CD4-positive, CD25-positive, alpha-beta regulatory T cell (primary cell): ENCODE data around the gene FLVCR1. TPM values are rescaled to one million over a fixed set of nuclear protein-coding genes. Genes with fewer than 3 reads are reported as not detected.

ENCODE experiments used
- ATAC-seq, 2 donors: fragments of 150-1000 bp; cut with Tn5 transposase; one replicate each; pipeline ENCODE4 v1.10.0; 2021; ENCODE audit warnings: low read depth in 2 of 2, moderate number of reproducible peaks in 2 of 2, moderate library complexity in 1 of 2
- DNase-seq, 3 donors: peaks; one replicate each; pipeline versions ENCODE4 v3.0.0 to v3.0.0-alpha.2; 2012 to 2022; ENCODE audit warnings: mixed read lengths in 1 of 3
- H3K27ac ChIP-seq: one replicate; pipeline ENCODE4 v1.7.0; 2013; ENCODE audit warnings: mild to moderate bottlenecking, low read length; ENCODE audit not compliant: insufficient read depth, poor library complexity, severe bottlenecking
- H3K27me3 ChIP-seq: one replicate; pipeline ENCODE4 v1.7.0; 2013; ENCODE audit warnings: low read length; ENCODE audit not compliant: control insufficient read depth, insufficient read depth
- H3K36me3 ChIP-seq: one replicate; pipeline ENCODE4 v1.7.0; 2013; ENCODE audit warnings: mild to moderate bottlenecking, low read length, moderate library complexity; ENCODE audit not compliant: control insufficient read depth, insufficient read depth
- H3K4me1 ChIP-seq: 2 replicates; pipeline ENCODE4 v1.7.0; 2013; ENCODE audit warnings: mild to moderate bottlenecking, low read length; ENCODE audit not compliant: insufficient read depth, control insufficient read depth, poor library complexity, severe bottlenecking
- H3K4me3 ChIP-seq: one replicate; pipeline ENCODE4 v1.7.0; 2013; ENCODE audit warnings: low read depth, mild to moderate bottlenecking, low read length, moderate library complexity
- H3K9me3 ChIP-seq, 2 experiments: 1 replicate in 1 of 2; 2 replicates in 1 of 2; pipeline ENCODE4 v1.7.0; 2013; ENCODE audit warnings: low read length in 2 of 2, mild to moderate bottlenecking in 1 of 2, moderate library complexity in 1 of 2; ENCODE audit not compliant: control insufficient read depth in 2 of 2
- H3K27ac Mint-ChIP-seq, 3 donors: one replicate each; pipeline ENCODE4 v1.8.0; 2020 to 2022; ENCODE audit warnings: mild to moderate bottlenecking in 3 of 3, mixed read lengths in 3 of 3, moderate library complexity in 2 of 3
- H3K27me3 Mint-ChIP-seq: one replicate; pipeline ENCODE4 v1.8.0; 2022; ENCODE audit warnings: mild to moderate bottlenecking, mixed read lengths
- H3K36me3 Mint-ChIP-seq: one replicate; pipeline ENCODE4 v1.8.0; 2020; ENCODE audit warnings: mixed read lengths
- H3K4me1 Mint-ChIP-seq, 4 donors: one replicate each; pipeline ENCODE4 v1.8.0; 2020 to 2022; ENCODE audit warnings: mixed read lengths in 4 of 4, mild to moderate bottlenecking in 1 of 4
- H3K4me3 Mint-ChIP-seq, 4 donors: one replicate each; pipeline ENCODE4 v1.8.0; 2020 to 2022; ENCODE audit warnings: mild to moderate bottlenecking in 4 of 4, mixed read lengths in 4 of 4, moderate library complexity in 3 of 4
- H3K9me3 Mint-ChIP-seq, 7 donors: one replicate each; pipeline ENCODE4 v1.8.0; 2020 to 2022; ENCODE audit warnings: mixed read lengths in 7 of 7, mild to moderate bottlenecking in 3 of 7, moderate library complexity in 2 of 7
- polyA plus RNA-seq, 4 donors: library from polyadenylated mRNA; unstranded; fragments of 300-500 nt; fragmentation: Illumina TruSeq; gene quantifications; one replicate each; pipeline ENCODE4 v1.2.3, GENCODE V29; 2021
- total RNA-seq: library from RNA; stranded (reverse); gene quantifications from one replicate; pipeline ENCODE4 v1.2.3, GENCODE V29; 2022

Gene FLVCR1
- total and polyA plus RNA-seq, 5 donors from 2014 or later: 1.8 to 10.9 (median 2.3) TPM

DNA sequence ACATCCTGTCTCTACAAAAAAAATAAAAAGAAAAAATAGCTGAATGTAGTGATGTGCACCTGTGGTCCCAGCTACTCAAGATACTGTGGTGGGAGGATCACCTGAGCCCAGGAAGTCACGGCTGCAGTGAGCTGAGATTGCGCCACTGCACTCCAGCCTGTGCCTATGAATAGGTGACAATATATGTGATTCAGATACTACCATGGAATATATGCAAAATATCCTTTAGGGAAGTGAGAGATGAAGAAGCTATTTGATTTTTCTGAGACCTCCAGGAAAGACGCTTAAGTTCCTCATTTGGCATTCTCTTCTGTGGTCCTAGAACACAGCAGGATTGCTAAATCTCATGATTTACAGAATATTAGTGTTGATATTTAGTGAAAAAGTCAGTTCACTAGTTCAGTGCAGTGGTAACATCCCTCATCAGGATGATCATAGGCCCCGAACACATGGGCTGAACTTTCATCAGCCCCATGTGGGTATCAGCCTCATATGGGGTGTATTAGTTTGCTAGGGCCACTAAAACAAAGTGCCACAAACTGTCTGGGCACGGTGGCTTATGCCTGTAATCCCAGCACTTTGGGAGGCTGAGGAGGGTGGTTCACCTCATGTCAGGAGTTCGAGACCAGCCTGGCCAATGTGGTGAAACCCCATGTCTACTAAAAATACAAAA lies 86.3 kb downstream of the FLVCR1 start:
- H3K4me1 Mint-ChIP-seq: no peaks in the 10 kb centered on the region
- no peak overlapping the region for H3K4me3 Mint-ChIP-seq
- no peaks in the 10 kb centered on the region for H3K36me3 ChIP-seq
- H3K27me3 ChIP-seq: peaks cover 3% of the 10 kb centered on the region
- H3K27ac ChIP-seq: no peak overlapping the region
- peaks cover 3% of the 10 kb centered on the region for H3K36me3 Mint-ChIP-seq
- H3K4me3 ChIP-seq: no peak overlapping the region
- H3K27me3 Mint-ChIP-seq: peaks cover 45% of the 10 kb centered on the region
- ATAC-seq (peak in 1 of 2 donors; percentile 25), DNase-seq (no peak)
- no peaks in the 10 kb centered on the region for H3K4me1 ChIP-seq
- H3K9me3 ChIP-seq: no peaks in the 10 kb centered on the region
- H3K27ac Mint-ChIP-seq: no peak overlapping the region
- peaks cover 0 to 18% (median 2%) of the 10 kb centered on the region in 7 donors for H3K9me3 Mint-ChIP-seq

- H3K27me3 ChIP-seq: peaks cover 3% of the 10 kb centered on the region
- DNase-seq (no peak), ATAC-seq (no peak)
- Mint-ChIP-seq H3K4me1 (peaks cover 0 to 4% (median under 1%) of the 10 kb centered on the region in 4 donors), H3K4me3 (no peak overlapping the region), H3K36me3 (peaks cover 2% of the 10 kb centered on the region), H3K9me3 (peaks cover 0 to 16% (median 2%) of the 10 kb centered on the region in 7 donors), H3K27ac (no peak overlapping the region), H3K27me3 (peaks cover 40% of the 10 kb centered on the region)
- H3K4me3 ChIP-seq: no peak overlapping the region
- H3K9me3 ChIP-seq: no peaks in the 10 kb centered on the region
- peaks cover 2% of the 10 kb centered on the region for H3K4me1 ChIP-seq
- H3K36me3 ChIP-seq: no peaks in the 10 kb centered on the region
- H3K27ac ChIP-seq: no peak overlapping the region
These were observed 87.0 kb downstream of the FLVCR1 start for GRCh38 chr1:212945056-212945455.

DNA sequence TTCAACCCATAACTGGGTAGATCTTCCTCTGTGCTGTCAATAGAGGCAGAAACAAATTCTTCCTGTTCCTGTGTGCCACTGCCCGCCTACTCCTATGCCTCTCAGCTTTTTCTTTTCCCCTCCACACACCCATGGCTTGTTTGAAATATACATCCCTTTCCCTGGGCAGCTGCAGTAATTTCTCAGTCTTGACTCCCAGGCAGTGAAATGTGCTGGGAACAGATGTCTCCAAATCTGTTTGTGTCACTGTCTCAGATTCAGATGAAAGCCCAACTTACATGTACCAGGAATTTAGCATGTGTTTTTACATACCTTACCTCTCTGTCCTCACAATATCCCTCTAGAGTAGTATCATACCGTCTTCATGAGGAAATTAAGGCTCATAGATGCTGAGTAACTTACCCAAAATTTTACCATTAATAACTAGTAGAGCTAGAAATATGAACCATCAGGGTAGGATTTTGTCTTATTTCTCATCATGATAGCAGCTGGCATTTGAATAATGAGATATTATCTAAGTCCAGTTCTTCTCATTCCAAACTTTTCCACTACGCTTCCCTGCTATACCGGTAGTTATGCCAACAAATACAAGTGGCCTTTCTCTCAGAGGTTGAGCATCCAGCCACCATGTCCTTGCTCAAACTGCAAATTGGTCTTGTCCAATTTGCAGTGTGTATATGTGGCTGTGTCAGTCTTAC lies 87.5 kb downstream of the FLVCR1 start:
- H3K9me3 ChIP-seq: no peaks in the 10 kb centered on the region
- no peaks in the 10 kb centered on the region for H3K36me3 Mint-ChIP-seq
- peaks cover 0 to 7% (median 3%) of the 10 kb centered on the region in 4 donors for H3K4me1 Mint-ChIP-seq
- peaks cover 5% of the 10 kb centered on the region for H3K4me1 ChIP-seq
- H3K36me3 ChIP-seq: no peaks in the 10 kb centered on the region
- no peak for ATAC-seq
- no peak overlapping the region for H3K4me3 ChIP-seq
- H3K27me3 ChIP-seq: peaks cover 3% of the 10 kb centered on the region
- no peak overlapping the region for H3K27ac ChIP-seq
- DNase-seq: no peak
- no peak overlapping the region for H3K4me3 Mint-ChIP-seq
- H3K27me3 Mint-ChIP-seq: peaks cover 45% of the 10 kb centered on the region
- H3K9me3 Mint-ChIP-seq: peaks cover 0 to 12% (median 2%) of the 10 kb centered on the region in 7 donors
- no peak overlapping the region for H3K27ac Mint-ChIP-seq

GRCh38 chr1:212946872-212947271 lies 88.8 kb downstream of the FLVCR1 start:
- DNase-seq: no peak
- Mint-ChIP-seq H3K27ac (no peak overlapping the region), H3K4me1 (peaks cover 0 to 14% (median 3%) of the 10 kb centered on the region in 4 donors), H3K27me3 (peaks cover 41% of the 10 kb centered on the region), H3K9me3 (peaks cover 0 to 7% (median 0%) of the 10 kb centered on the region in 7 donors), H3K4me3 (no peak overlapping the region), H3K36me3 (no peaks in the 10 kb centered on the region)
- Histone ChIP-seq H3K4me3 (no peak overlapping the region), H3K9me3 (no peaks in the 10 kb centered on the region), H3K36me3 (no peaks in the 10 kb centered on the region), H3K27ac (no peak overlapping the region), H3K4me1 (peaks cover 11% of the 10 kb centered on the region), H3K27me3 (peaks cover 1% of the 10 kb centered on the region)
- ATAC-seq: no peak

Other genes with a start within 250 kb of the FLVCR1 start
- gene ATF3, start 249.5 kb upstream of the FLVCR1 start, total RNA-seq: 53.7 TPM
- gene ATF3, start 249.5 kb upstream of the FLVCR1 start, polyA plus RNA-seq: under 1 TPM in 2 of 4 donors, not detected in 2; 0.42 TPM
- 2.6 TPM for gene BATF3, start 158.4 kb upstream of the FLVCR1 start, total RNA-seq
- 1 to 10 TPM; 1.6 to 4.4 (median 2.9) TPM for gene BATF3, start 158.4 kb upstream of the FLVCR1 start, polyA plus RNA-seq
- 24.4 TPM for gene NSL1, start 66.5 kb upstream of the FLVCR1 start, total RNA-seq
- 10 to 100 TPM; 66.6 to 69.1 (median 67.1) TPM for gene NSL1, start 66.5 kb upstream of the FLVCR1 start, polyA plus RNA-seq
- 24.1 TPM for gene TATDN3, start 66.4 kb upstream of the FLVCR1 start, total RNA-seq
- 10 to 100 TPM; 20.6 to 28.7 (median 22.0) TPM for gene TATDN3, start 66.4 kb upstream of the FLVCR1 start, polyA plus RNA-seq
- gene SPATA45, start 10.6 kb upstream of the FLVCR1 start, total RNA-seq: not detected
- under 1 TPM in 1 of 4 donors, not detected in 3; 0.70 TPM for gene SPATA45, start 10.6 kb upstream of the FLVCR1 start, polyA plus RNA-seq
- 1.7 TPM for gene VASH2, start 92.3 kb downstream of the FLVCR1 start, total RNA-seq
- under 1 TPM; 0.25 to 0.55 (median 0.34) TPM for gene VASH2, start 92.3 kb downstream of the FLVCR1 start, polyA plus RNA-seq
- gene ANGEL2, start 157.6 kb downstream of the FLVCR1 start, total RNA-seq: 57.3 TPM
- gene ANGEL2, start 157.6 kb downstream of the FLVCR1 start, polyA plus RNA-seq: 10 to 100 TPM; 25.2 to 39.2 (median 34.4) TPM
- 11.1 TPM for gene RPS6KC1, start 193.0 kb downstream of the FLVCR1 start, total RNA-seq
- gene RPS6KC1, start 193.0 kb downstream of the FLVCR1 start, polyA plus RNA-seq: 1 to 10 TPM; 3.4 to 6.4 (median 5.7) TPM